ENCODE measurements around the gene ADCY3. TPM values are rescaled to one million over a fixed set of nuclear protein-coding genes. Genes with fewer than 3 reads are reported as not detected.

The ADCY3 gene
- total and polyA plus RNA-seq, 9 donors: 27.1 to 150 (median 97.4) TPM

DNA sequence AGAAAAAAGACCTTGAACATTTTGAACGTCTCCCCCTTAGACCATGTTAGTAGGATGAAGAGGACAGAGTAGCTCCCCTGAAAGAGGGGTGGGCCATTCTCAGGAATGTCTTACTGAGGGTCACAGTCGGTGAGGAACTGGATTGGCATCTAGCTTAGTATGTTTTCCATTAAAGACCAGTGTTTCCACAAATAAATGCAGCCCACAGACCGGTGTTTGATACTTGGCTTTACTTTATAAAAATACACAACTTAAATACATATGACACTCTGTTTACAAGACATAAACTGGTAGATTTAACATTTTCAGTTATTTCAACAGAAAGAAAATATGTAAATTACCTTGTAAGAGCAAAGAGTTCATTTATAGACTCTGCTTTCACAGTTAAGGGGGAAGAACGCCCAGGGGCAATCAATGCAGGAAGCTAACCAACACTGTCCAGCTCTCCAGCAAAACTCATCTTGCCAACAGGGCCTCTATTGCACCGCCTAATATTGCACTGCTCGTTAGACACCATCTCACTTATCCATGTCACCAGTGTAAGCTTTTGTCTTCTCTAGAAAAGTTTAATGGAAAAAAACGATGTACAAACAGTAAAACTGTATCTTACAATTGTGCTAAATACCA is 23.5 kb upstream of the ADCY3 start:
- 63 to 72% (median 71%) methylated on average over 7 of the region's 7 CpGs for WGBS, 3 donors
- TF ChIP-seq POLR2A (IDR thresholded peaks at IDR 0.05): no peak
- TF ChIP-seq CTCF (IDR thresholded peaks at IDR 0.05): no peak
- TF ChIP-seq EP300 (IDR thresholded peaks at IDR 0.05): no peak
- Histone ChIP-seq H3K4me1 (ENCODE audit: insufficient read depth) (no peaks in the 10 kb centered on the region), H3K4me3 (no peak overlapping the region), H3K36me3 (no peaks in the 10 kb centered on the region), H3K27me3 (no peaks in the 10 kb centered on the region), H3K9me3 (no peaks in the 10 kb centered on the region), H3K27ac (no peak overlapping the region)
- intact Hi-C loops (cut with DNase I): no loop called here
- no peak for DNase-seq

DNA sequence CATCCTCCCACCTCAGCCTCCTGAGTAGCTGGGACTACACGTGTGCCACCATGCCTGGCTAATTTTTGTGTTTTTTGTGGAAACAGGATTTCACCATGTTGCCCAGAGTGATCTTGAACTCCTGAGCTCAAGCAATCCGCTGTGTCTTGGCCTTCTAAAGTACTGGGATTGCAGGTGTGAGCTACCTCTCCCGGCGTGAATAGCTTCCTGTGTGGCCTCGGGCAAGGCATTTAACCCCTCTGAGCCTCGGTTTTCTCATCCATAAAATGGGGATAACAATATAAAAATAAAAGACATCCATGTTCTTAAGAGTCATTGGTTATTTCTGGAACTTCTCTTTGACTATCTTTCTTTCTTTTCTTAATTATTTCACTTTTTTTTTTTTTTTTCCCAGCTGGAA is 19.3 kb upstream of the ADCY3 start:
- H3K27ac ChIP-seq: no peak overlapping the region
- no peak for DNase-seq
- no peaks in the 10 kb centered on the region for H3K9me3 ChIP-seq
- no peak overlapping the region for H3K4me3 ChIP-seq
- no peaks in the 10 kb centered on the region for H3K36me3 ChIP-seq
- TF ChIP-seq POLR2A (IDR thresholded peaks at IDR 0.05) (no peak), EP300 (IDR thresholded peaks at IDR 0.05) (no peak), CTCF (IDR thresholded peaks at IDR 0.05) (no peak)
- no peaks in the 10 kb centered on the region for H3K27me3 ChIP-seq
- H3K4me1 ChIP-seq (ENCODE audit: insufficient read depth): no peaks in the 10 kb centered on the region
- intact Hi-C loops (cut with DNase I): no loop called here
- 72 to 75% (median 73%) methylated on average over 6 of the region's 6 CpGs for WGBS, 3 donors

- Histone ChIP-seq H3K9me3 (no peaks in the 10 kb centered on the region), H3K4me3 (no peak overlapping the region), H3K36me3 (no peaks in the 10 kb centered on the region), H3K27me3 (no peaks in the 10 kb centered on the region), H3K27ac (no peak overlapping the region), H3K4me1 (ENCODE audit: insufficient read depth) (no peaks in the 10 kb centered on the region)
- intact Hi-C loops (cut with DNase I): no loop called here
- WGBS, 3 donors: 83 to 95% (median 89%) methylated on average over 2 of the region's 2 CpGs
- TF ChIP-seq CTCF (IDR thresholded peaks at IDR 0.05) (no peak), EP300 (IDR thresholded peaks at IDR 0.05) (no peak), POLR2A (IDR thresholded peaks at IDR 0.05) (no peak)
- no peak for DNase-seq
Observed at GRCh38 chr2:24937236-24937635, 17.2 kb upstream of the ADCY3 start.

DNA sequence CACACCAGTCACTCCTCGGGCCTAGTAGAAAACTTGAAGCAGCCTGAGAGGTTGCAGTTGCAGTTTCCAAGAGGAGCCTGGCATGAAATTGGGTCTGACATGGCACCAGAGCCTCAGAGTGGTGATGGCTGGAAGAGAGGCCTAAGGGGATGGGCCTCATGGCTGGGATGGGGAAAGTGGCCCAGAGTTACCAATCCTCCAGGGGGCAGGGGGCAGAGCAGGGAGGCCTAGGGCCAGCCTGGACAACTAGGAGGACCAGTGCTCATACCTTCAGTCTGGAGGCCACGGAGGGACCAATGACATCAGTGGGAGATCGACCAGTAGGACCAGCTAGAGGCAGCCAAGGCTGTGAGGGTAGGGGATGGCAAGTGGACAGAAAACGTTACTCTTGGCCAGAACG is 15.1 kb upstream of the ADCY3 start:
- no peak for TF ChIP-seq POLR2A (IDR thresholded peaks at IDR 0.05)
- no peak for TF ChIP-seq EP300 (IDR thresholded peaks at IDR 0.05)
- TF ChIP-seq CTCF (IDR thresholded peaks at IDR 0.05): no peak
- Histone ChIP-seq H3K4me1 (ENCODE audit: insufficient read depth) (no peaks in the 10 kb centered on the region), H3K27ac (no peak overlapping the region), H3K27me3 (no peaks in the 10 kb centered on the region), H3K4me3 (no peak overlapping the region), H3K36me3 (no peaks in the 10 kb centered on the region), H3K9me3 (no peaks in the 10 kb centered on the region)
- no peak for DNase-seq
- WGBS, 3 donors: 84 to 92% (median 86%) methylated on average over 5 of the region's 5 CpGs
- intact Hi-C loops (cut with DNase I): no loop called here
